ENCODE results near the gene MS4A2.
"Not testable (repeated sequence)": the region's sequence is repeated elsewhere in the genome, so short reads cannot be mapped to it uniquely, and the experiment has no call there.

The MS4A2 gene

DNA sequence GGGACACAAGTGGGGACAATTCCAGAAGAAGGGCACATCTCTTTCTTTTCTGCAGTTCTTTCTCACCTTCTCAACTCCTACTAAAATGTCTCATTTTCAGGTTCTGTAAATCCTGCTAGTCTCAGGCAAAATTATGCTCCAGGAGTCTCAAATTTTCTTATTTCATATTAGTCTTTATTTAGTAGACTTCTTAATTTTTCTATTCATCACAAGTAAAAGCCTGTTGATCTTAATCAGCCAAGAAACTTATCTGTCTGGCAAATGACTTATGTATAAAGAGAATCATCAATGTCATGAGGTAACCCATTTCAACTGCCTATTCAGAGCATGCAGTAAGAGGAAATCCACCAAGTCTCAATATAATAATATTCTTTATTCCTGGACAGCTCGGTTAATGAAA, at the start of gene MS4A2:
Gene MS4A2 (plus strand): TSS at position 301 of the 400 bp plus-strand sequence. CDS start 102 bp downstream, outside the sequence.
- no peak for DNase-seq (ENCODE audit: low read depth in 3 of 3, low spot score in 1 of 3)

DNA sequence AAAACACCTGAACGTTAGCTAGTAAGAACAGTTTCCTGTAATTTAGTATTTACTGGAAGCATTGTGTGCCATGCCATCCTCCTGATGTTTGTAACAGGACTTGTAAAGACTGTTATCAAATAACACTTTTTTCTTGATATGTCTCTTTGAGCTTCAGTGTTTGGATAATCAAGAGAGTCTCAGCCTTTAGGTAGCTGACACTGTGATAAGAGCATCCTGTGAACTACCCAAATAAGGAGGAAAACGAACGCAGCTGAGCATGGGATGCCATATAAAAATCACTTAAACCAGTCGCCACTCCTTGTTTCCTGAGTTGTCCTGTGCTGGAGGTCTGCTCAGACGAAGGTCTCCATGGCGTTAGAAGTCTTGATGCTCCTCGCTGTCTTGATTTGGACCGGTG, 48.4 kb upstream of the MS4A2 start, which contains the start of gene OOSP2:
Gene OOSP2 (plus strand): TSS at position 301 of the 400 bp plus-strand sequence. CDS start 51 bp downstream, at position 352.
- DNase-seq (ENCODE audit: low read depth in 3 of 3, low spot score in 1 of 3), result no peak

GRCh38 chr11:60050422-60050821, 38.0 kb upstream of the MS4A2 start:
- DNase-seq (ENCODE audit: low read depth in 3 of 3, low spot score in 1 of 3), result not testable (repeated sequence)

- not testable (repeated sequence) for DNase-seq (ENCODE audit: low read depth in 3 of 3, low spot score in 1 of 3)
Observed at GRCh38 chr11:60050839-60051238, 37.6 kb upstream of the MS4A2 start.

GRCh38 chr11:60056349-60056969, 32.0 kb upstream of the MS4A2 start, which contains the start of gene MS4A3:
Gene MS4A3, plus strand, starts transcription at chr11:60056665. Its CDS starts 4,496 bp downstream, at chr11:60061161.
- DNase-seq (ENCODE audit: low read depth in 3 of 3, low spot score in 1 of 3), result no peak

DNA sequence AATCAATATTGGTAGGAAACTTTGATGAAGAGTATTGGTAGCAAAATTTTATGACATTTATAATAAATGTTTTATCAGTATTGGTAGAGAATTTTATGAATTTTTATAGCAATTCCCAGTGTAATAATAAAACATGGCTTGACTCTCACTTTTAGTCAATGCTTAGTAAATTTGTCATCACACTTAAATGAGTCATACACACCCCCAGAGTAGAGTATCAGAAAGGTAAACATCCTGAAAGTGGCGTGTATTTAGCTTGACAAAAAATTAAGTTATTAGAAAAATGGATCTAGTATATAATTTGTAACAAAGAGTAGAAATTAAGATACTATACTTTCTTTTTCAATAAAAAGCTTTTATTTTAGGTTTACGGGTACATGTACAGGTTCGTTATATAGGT, 29.4 kb upstream of the MS4A2 start:
- DNase-seq (ENCODE audit: low read depth in 3 of 3, low spot score in 1 of 3), result no peak

DNA sequence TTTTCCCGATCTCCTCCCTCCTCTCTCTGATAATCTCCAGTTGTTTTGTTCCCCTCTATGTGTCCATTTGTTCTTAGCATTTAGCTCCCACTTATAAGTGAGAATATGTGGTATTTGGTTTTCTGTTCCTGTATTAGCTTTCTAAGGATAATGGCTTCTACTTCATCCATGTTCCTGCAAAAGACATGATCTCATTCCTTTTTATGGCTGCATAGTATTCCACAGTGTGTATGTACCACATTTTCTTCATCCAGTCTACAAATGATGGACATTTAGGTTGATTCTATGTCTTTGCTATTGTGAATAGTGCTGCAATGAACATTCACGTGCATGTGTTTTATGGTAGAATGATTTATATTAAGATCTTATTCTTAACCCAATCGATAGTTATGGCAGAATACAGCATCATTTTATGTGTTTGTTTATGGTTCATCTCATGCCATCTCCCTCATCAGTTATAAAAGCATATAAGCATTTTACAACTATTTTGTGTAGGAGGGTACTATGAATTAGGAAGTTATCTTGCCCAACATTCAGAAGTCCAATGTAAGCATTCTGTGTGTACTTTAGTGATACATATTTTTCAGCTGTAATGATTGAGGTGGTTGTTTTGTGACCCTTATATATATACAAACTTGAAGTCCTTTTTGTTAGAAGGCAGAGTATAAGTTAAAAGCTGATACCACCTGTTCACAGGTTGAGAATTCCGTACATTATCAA, 28.8 kb upstream of the MS4A2 start:
- no peak for DNase-seq (ENCODE audit: low read depth in 3 of 3, low spot score in 1 of 3)

- no peak for DNase-seq (ENCODE audit: low read depth in 3 of 3, low spot score in 1 of 3)
Observed at GRCh38 chr11:60064111-60064510, 24.4 kb upstream of the MS4A2 start.

DNA sequence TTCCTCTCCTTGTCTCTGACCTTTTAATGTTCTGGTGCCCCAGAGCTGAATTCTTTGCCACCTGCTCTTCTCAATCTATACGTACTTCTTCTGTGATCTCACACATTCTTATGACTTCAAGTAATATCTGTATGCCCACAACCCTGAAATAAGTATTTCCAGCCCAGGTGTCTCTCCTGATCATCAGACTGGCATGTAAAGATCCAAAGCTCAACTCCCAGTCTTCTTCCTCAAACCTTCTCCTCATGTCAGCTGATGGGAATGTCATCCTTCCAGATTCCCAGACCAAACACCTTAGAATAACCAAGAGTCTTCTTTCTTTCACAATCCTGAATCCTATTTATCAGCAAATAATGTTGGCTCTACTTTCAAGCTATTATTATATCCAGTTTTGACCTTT, 22.7 kb upstream of the MS4A2 start:
- no peak for DNase-seq (ENCODE audit: low read depth in 3 of 3, low spot score in 1 of 3)

GRCh38 chr11:60069450-60069849, 19.0 kb upstream of the MS4A2 start:
- DNase-seq (ENCODE audit: low read depth in 3 of 3, low spot score in 1 of 3), result no peak

DNA sequence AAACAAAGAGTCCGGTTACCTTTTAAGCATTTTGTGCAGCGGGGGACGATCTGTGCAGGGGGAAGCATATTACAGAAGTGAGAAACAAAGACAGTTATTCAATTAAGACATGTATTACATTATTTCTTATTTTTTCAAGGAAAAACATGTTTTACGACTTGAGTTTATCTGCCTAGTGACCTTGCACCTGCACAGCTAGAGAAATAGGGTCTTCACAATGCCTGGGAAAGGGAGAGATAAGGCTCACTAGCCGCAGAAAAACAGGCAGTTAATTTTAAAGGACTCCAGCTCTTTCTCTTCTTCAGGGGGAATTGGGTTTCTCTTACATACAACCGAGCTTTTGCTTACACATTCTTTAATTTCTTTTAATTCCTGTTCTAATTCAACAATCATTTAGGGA, 16.8 kb upstream of the MS4A2 start:
- DNase-seq (ENCODE audit: low read depth in 3 of 3, low spot score in 1 of 3), result not testable (repeated sequence)

- DNase-seq (ENCODE audit: low read depth in 3 of 3, low spot score in 1 of 3), result no peak
Observed at GRCh38 chr11:60077216-60077817, 11.1 kb upstream of the MS4A2 start.

GRCh38 chr11:60077981-60078380, 10.5 kb upstream of the MS4A2 start:
- no peak for DNase-seq (ENCODE audit: low read depth in 3 of 3, low spot score in 1 of 3)

- no peak for DNase-seq (ENCODE audit: low read depth in 3 of 3, low spot score in 1 of 3)
Observed at GRCh38 chr11:60078745-60079144, 9.7 kb upstream of the MS4A2 start.

DNA sequence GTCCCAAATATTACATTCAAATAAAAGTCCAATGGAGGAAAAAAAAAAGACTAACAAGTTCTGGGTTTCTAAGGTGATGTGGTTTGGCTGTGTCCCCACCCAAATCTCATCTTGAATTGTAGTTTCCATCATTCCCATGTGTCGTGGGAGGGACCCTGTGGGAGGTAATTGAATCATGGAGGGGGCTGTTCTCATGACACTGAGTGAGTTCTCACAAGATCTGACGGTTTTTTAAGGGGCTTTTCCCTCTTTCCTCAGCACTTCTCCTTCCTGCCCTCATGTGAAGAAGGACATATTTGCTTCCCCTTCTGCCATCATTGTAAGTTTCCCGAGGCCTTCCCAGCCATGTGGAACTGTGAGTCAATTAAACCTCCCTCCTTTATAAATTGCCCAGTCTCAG, 7.9 kb upstream of the MS4A2 start:
- DNase-seq (ENCODE audit: low read depth in 3 of 3, low spot score in 1 of 3), result no peak

DNA sequence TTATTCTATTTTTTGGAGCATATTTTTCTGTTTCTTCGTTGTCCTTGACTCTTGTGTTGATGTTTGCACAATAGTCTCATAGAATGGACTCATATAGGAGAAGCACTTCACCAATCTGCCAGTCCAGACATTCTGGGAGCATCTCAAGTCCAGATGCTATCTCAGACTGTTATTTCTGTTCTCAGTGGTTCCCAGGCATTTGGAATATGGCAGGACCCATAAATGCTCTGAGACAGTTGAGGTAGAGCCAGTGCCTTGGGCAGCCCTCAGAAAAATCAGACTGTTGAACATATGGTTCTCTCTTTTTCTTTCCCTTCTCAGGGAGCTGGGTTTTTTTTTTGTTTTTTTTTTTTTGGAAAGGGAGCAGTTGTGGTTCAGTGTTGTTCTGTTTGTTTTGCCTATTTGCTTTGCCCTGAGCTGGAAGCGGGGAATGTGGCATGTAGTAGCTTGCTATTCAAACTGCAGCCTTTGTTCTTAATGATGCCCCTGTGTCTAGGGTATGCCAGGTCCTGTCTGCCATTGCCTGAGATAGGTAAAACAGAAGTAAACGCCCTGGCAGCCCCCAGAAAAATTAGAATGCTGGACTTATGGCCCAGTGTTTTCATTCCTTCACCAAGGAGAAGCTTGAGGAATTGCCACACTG, 3.7 kb upstream of the MS4A2 start:
- DNase-seq (ENCODE audit: low read depth in 3 of 3, low spot score in 1 of 3), result no peak

DNA sequence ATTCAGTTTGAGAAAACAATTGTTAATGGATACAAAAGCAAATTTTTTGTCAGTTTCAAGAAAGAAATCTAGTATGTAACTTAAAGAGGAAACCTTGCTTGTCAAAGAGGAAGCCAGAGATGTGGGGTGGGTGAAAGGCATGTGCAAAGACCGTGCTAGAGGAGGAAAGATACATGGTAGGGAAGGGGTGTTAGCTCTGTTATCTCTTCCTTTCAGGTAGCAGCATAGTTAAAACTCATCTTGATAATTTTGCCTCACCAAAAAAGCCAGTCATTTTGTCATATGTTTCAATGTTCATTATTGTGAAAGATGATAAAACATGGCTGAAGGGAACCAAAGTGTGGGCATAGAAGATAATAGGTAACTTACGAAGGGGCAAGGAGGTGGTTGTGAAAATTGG, 2.6 kb upstream of the MS4A2 start:
- no peak for DNase-seq (ENCODE audit: low read depth in 3 of 3, low spot score in 1 of 3)

DNA sequence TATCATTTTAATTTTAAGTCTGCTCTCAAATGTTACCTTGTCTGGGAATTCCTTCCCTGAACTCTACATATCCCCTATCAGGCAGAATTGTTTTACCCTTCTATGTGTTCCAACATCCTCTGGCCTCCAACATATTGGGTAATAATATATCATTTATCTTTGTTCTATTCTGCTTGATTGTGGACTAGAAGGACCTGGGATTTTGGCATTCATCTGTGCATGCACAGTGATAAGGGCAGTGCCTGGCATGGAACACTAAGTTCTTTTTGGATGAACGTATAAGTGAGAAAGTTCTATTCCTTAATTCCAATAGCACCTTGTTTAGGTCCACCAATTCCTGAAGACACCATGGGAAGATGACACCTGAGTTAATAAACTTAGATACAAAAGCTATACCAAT, 1.2 kb upstream of the MS4A2 start:
- DNase-seq (ENCODE audit: low read depth in 3 of 3, low spot score in 1 of 3), result no peak

DNA sequence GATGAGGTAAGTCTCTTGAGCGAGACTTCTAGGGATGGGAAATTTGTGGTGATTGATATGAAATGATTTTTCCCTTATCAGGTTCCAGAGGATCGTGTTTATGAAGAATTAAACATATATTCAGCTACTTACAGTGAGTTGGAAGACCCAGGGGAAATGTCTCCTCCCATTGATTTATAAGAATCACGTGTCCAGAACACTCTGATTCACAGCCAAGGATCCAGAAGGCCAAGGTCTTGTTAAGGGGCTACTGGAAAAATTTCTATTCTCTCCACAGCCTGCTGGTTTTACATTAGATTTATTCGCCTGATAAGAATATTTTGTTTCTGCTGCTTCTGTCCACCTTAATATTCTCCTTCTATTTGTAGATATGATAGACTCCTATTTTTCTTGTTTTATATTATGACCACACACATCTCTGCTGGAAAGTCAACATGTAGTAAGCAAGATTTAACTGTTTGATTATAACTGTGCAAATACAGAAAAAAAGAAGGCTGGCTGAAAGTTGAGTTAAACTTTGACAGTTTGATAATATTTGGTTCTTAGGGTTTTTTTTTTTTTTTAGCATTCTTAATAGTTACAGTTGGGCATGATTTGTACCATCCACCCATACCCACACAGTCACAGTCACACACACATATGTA, 7.1 kb downstream of the MS4A2 start:
- no peak for DNase-seq (ENCODE audit: low read depth in 3 of 3, low spot score in 1 of 3)

DNA sequence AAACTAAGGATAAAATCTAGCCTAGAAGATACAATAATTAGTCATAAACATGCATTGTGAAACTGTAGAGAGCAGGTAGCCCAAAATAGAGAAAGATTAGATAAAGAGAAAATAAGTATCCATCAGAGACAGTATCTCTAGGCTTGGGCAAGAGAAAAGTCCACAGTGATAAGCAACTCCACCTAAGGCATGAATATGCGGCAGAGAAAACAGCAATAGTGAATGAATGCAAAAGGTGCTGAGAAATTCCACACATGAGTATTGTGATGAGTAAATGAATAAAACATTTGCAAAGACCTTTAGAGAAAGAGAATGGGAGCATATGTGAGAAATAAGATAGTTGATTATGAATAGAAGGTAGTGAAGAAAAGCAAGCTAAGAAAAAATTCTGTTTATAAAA, 8.7 kb downstream of the MS4A2 start:
- no peak for DNase-seq (ENCODE audit: low read depth in 3 of 3, low spot score in 1 of 3)

GRCh38 chr11:60098508-60098907, 10.0 kb downstream of the MS4A2 start:
- DNase-seq (ENCODE audit: low read depth in 3 of 3, low spot score in 1 of 3), result no peak

All from stimulated activated CD4-positive, alpha-beta T cell treated with anti-CD3 and anti-CD28 coated beads, TNF-alpha, amount 100 ng/mL, for 1 hour (primary cell).